Ishikawa (cell line): ENCODE results near the gene ACACA.

Experiments
- EGR1 ChIP-seq: IDR thresholded peaks from 2 replicates; pipeline ENCODE4 v1.6.1; 2012
- FOXM1 ChIP-seq: IDR thresholded peaks from 2 replicates; pipeline ENCODE4 v1.6.1; 2012; ENCODE audit warnings: low read depth, borderline replicate concordance
- RAD21 ChIP-seq: IDR thresholded peaks from 2 replicates; pipeline ENCODE4 v1.6.1; 2012; ENCODE audit warnings: low read depth
- TAF1 ChIP-seq: IDR thresholded peaks from 2 replicates; pipeline ENCODE4 v1.6.1; 2012; ENCODE audit warnings: low read depth, mild to moderate bottlenecking
- TF ChIP-seq, protein P1 (sequence below): IDR thresholded peaks from 2 replicates; pipeline ENCODE4 v1.6.1; 2012; ENCODE audit warnings: low read depth, mild to moderate bottlenecking
- TF ChIP-seq, protein P2 (sequence below): IDR thresholded peaks from 2 replicates; pipeline ENCODE4 v1.6.1; 2012

DNA sequence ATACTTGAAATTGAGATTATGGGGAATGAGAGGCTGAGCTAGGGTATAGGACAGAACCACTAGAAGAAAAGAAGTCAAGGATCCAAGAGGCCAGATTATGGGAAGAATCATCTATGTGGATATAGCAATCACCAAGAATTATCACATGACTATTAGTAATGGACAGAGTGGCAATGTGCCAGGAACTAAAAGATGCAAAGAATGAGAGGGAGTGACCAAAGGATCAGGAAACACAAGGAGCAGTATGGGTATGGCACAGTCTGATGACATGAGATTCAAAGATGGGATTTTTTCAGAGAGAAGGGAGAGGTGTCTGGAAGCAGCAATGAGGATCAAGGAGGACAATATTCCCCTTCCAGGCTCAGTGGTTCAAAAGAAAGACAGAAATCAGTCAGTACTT is 245.7 kb downstream of the ACACA start:
- TF ChIP-seq FOXM1 (no peak), EGR1 (no peak), TAF1 (no peak), RAD21 (no peak)
- TF ChIP-seq, protein P1, sequence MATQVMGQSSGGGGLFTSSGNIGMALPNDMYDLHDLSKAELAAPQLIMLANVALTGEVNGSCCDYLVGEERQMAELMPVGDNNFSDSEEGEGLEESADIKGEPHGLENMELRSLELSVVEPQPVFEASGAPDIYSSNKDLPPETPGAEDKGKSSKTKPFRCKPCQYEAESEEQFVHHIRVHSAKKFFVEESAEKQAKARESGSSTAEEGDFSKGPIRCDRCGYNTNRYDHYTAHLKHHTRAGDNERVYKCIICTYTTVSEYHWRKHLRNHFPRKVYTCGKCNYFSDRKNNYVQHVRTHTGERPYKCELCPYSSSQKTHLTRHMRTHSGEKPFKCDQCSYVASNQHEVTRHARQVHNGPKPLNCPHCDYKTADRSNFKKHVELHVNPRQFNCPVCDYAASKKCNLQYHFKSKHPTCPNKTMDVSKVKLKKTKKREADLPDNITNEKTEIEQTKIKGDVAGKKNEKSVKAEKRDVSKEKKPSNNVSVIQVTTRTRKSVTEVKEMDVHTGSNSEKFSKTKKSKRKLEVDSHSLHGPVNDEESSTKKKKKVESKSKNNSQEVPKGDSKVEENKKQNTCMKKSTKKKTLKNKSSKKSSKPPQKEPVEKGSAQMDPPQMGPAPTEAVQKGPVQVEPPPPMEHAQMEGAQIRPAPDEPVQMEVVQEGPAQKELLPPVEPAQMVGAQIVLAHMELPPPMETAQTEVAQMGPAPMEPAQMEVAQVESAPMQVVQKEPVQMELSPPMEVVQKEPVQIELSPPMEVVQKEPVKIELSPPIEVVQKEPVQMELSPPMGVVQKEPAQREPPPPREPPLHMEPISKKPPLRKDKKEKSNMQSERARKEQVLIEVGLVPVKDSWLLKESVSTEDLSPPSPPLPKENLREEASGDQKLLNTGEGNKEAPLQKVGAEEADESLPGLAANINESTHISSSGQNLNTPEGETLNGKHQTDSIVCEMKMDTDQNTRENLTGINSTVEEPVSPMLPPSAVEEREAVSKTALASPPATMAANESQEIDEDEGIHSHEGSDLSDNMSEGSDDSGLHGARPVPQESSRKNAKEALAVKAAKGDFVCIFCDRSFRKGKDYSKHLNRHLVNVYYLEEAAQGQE, result no peak
- TF ChIP-seq, protein P2, sequence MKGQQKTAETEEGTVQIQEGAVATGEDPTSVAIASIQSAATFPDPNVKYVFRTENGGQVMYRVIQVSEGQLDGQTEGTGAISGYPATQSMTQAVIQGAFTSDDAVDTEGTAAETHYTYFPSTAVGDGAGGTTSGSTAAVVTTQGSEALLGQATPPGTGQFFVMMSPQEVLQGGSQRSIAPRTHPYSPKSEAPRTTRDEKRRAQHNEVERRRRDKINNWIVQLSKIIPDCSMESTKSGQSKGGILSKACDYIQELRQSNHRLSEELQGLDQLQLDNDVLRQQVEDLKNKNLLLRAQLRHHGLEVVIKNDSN, result no peak
